NT2/D1 (cell line): ENCODE results near the gene KRTAP5-10.
"Not testable (repeated sequence)": the region's sequence is repeated elsewhere in the genome, so short reads cannot be mapped to it uniquely, and the experiment has no call there.

ENCODE experiments used
- DNase-seq: peaks from one replicate; pipeline ENCODE4 v3.0.0-alpha.2; 2011; ENCODE audit warnings: low read depth, low spot score
- H3K27me3 ChIP-seq: 2 replicates; pipeline ENCODE4 v1.6.0; 2011; ENCODE audit warnings: mild to moderate bottlenecking; ENCODE audit not compliant: insufficient read length, insufficient read depth
- H3K36me3 ChIP-seq: 2 replicates; pipeline ENCODE4 v1.6.1; 2011; ENCODE audit warnings: mild to moderate bottlenecking, low read length, mixed read lengths; ENCODE audit not compliant: insufficient read depth, insufficient read length
- H3K4me1 ChIP-seq: 2 replicates; pipeline ENCODE4 v1.5.1; 2011; ENCODE audit not compliant: insufficient read depth, insufficient read length
- H3K4me3 ChIP-seq: 2 replicates; pipeline ENCODE4 v1.5.1; 2011; ENCODE audit warnings: low read depth; ENCODE audit not compliant: insufficient read length
- H3K9ac ChIP-seq: 2 replicates; pipeline ENCODE4 v1.6.0; 2011; ENCODE audit warnings: low read depth; ENCODE audit not compliant: insufficient read length
- H3K9me3 ChIP-seq: 2 replicates; pipeline ENCODE4 v1.5.1; 2011; ENCODE audit warnings: mild to moderate bottlenecking, low read length; ENCODE audit not compliant: insufficient read depth
- SUZ12 ChIP-seq: IDR thresholded peaks from 2 replicates; pipeline ENCODE4 v1.6.1; 2011; ENCODE audit not compliant: insufficient read length, insufficient read depth; ENCODE audit errors: extremely low read depth
- YY1 ChIP-seq: IDR thresholded peaks from 2 replicates; pipeline ENCODE4 v1.6.1; 2011; ENCODE audit not compliant: insufficient read length, insufficient read depth
- ZNF274 ChIP-seq: IDR thresholded peaks from 2 replicates; pipeline ENCODE4 v1.6.1; 2011; ENCODE audit warnings: mild to moderate bottlenecking, low read depth, low read length

The KRTAP5-10 gene, protein sequence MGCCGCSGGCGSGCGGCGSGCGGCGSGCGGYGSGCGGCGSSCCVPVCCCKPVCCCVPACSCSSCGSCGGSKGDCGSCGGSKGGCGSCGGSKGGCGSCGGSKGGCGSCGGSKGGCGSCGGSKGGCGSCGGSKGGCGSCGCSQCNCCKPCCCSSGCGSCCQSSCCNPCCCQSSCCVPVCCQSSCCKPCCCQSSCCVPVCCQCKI

DNA sequence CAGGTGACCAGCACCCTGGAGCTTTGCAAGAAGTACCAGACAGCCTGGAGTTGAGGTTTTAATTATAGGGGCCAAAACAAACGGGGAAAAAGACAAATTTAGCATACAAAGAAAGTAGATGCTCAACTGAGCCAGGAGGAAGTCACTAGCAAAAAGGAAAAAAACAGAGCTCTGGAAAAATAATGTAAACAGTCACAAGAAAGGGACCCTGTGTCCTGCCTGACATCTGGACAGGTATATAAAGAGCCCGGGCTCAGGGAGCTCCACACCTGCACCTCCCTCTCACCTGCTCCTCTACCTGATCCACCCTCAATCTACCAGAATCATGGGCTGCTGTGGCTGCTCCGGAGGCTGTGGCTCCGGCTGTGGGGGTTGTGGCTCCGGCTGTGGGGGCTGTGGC lies at the start of gene KRTAP5-10:
Gene KRTAP5-10, plus strand, starts transcription at position 301 of the 400 bp plus-strand sequence. Its CDS starts 25 bp downstream, at position 326.
- Histone ChIP-seq H3K9me3 (no peaks in the 10 kb centered on the region), H3K27me3 (no peaks in the 10 kb centered on the region), H3K4me1 (no peaks in the 10 kb centered on the region), H3K4me3 (no peak within 1 kb of the TSS), H3K9ac (no peak within 1 kb of the TSS), H3K36me3 (no peaks in the 10 kb centered on the region)
- TF ChIP-seq SUZ12 = no peak
- TF ChIP-seq YY1 = no peak
- TF ChIP-seq ZNF274 = no peak
- no peak for DNase-seq

DNA sequence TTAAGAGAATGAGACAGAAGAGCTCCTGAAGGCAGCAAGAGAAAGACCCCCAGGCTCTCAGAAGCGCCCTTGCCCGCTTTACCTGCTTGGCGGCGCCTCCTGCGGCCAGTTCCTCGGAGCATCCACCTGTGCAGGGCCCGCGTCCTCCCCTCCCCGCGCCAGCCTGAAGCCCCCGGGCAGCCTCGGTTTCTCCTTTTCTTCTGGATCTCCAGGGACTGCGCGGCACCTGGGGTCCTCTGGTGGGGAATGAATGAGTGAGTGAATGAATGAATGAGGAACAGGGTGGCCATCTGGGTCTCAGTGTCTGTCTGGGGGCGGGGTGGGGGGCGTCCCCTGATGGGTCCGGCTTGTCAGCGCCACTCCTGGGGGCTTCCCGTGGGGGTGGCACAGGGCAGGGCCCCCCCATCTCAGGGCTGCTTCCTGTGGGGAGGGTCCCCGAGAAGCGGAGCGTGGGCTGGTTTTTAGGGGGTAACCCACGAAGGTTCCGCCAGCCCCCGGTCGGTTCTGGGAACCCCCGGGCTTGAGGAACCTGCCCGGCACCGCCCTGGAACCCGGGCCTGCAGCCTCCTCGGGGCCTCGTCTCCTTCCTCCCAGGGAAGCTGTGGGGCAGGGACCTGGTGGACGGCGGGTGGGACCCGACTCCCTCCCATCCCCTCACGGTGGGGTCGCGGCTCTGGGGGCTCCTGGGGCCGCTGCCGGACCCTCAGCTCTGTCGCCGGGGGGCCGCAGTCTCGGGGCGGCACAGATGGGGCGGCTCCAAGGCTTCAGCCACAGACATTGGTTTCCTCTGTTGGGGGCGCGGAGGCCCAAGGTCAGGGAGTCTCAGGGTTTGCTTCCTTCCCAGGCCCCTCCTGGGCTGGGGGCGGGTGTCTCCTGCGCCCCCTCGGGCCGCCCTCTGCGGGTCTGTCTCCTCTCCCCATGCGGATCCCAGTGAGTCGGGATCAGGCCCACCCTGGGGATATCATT lies 46.6 kb upstream of the KRTAP5-10 start:
- Histone ChIP-seq H3K36me3 (no peaks in the 10 kb centered on the region), H3K27me3 (no peaks in the 10 kb centered on the region), H3K9me3 (no peaks in the 10 kb centered on the region), H3K4me3 (no peak overlapping the region), H3K9ac (no peak overlapping the region), H3K4me1 (no peaks in the 10 kb centered on the region)
- DNase-seq = no peak
- TF ChIP-seq SUZ12 = no peak
- TF ChIP-seq YY1 = no peak
- no peak for TF ChIP-seq ZNF274

DNA sequence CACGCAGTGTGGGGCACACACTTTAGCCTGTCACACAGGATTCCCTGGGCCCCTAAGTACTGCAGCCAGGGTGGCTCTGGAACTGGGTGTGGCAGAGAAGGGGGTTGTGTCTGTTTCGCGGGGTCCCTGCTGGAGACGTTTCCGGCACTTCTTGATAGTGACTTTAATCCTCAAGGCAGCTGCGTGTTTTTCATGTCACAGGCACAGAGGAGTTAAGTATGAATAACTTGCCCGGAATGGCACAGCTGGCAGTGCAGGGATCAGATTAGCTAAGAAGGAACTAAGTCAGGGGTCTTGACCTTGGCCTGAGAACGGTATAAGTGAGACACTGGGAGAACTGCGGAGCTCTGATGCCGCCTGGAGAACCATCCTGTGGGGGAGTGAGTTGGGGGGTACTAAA lies 45.8 kb upstream of the KRTAP5-10 start:
- Histone ChIP-seq H3K36me3 (no peaks in the 10 kb centered on the region), H3K4me1 (no peaks in the 10 kb centered on the region), H3K4me3 (no peak overlapping the region), H3K9me3 (no peaks in the 10 kb centered on the region), H3K9ac (no peak overlapping the region), H3K27me3 (no peaks in the 10 kb centered on the region)
- no peak for TF ChIP-seq YY1
- no peak for TF ChIP-seq ZNF274
- no peak for TF ChIP-seq SUZ12
- no peak for DNase-seq

DNA sequence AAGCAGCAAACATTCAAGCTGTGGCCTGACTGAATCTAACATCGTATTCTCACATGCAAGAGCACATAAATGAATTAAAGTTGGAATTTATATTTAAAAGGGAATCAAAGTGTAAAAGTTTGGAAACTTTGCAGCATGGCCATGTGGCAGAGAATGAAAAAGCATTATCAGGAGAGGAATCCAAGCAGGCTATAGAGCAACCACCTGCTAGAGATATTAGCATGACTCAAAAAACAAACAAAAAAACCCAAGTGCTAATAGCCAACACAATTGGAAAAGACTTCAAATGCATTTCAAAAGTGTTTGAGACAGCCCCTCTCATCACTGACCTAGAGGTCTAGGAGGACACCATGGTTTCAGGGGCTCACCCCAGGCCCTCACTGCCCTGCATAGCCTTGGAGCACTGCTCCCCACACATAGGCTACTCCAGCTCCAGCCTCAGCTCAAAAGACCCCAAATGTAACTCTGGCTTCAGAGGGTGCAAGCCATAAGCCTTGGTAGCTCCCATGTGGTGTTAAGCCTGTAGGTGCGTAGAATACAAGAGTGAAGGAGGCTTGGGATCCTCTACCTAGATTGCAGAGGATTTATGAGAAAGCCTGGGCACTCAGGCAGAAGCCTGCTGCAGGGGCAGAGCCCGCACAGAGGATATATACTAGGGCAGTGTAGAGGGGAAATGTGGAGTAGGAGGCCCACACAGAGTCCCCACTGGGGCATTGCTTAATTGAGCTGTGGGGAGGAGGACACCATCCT lies 40.0 kb upstream of the KRTAP5-10 start:
- H3K4me3 ChIP-seq = no peak overlapping the region
- no peak overlapping the region for H3K9ac ChIP-seq
- no peaks in the 10 kb centered on the region for H3K27me3 ChIP-seq
- no peaks in the 10 kb centered on the region for H3K36me3 ChIP-seq
- DNase-seq = no peak
- TF ChIP-seq SUZ12 (no peak), YY1 (no peak), ZNF274 (no peak)
- peaks cover 2% of the 10 kb centered on the region for H3K4me1 ChIP-seq
- no peaks in the 10 kb centered on the region for H3K9me3 ChIP-seq

DNA sequence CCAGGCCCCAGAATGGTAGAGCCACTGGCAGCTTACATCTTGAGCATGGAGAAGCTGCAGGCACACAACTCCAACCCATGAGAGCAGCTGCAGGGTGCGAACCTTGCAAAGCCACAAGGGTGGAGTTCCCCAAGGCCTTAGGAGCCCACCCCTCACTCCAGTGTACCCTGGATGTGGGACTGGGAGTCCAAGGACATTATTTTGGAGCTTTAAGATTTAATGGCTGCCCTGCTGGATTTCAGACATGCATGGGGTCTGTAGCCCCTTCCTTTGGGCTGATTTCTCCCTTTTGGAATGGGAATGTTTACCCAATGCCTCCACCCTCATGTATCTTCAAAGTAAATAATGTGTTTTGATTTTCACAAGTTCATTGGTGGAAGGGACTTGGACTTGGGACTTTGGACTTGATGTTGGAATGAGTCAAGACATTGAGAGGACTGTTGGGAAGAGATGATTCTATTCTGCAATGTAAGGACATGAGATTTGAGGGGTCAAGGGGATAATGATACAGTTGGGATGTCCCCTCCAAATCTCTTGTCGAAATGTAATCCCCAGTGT lies 39.3 kb upstream of the KRTAP5-10 start:
- no peak for DNase-seq
- H3K4me3 ChIP-seq = no peak overlapping the region
- H3K9ac ChIP-seq = no peak overlapping the region
- no peaks in the 10 kb centered on the region for H3K9me3 ChIP-seq
- TF ChIP-seq ZNF274 = no peak
- no peak for TF ChIP-seq YY1
- TF ChIP-seq SUZ12 = no peak
- H3K36me3 ChIP-seq = no peaks in the 10 kb centered on the region
- peaks cover 2% of the 10 kb centered on the region for H3K4me1 ChIP-seq
- H3K27me3 ChIP-seq = no peaks in the 10 kb centered on the region

DNA sequence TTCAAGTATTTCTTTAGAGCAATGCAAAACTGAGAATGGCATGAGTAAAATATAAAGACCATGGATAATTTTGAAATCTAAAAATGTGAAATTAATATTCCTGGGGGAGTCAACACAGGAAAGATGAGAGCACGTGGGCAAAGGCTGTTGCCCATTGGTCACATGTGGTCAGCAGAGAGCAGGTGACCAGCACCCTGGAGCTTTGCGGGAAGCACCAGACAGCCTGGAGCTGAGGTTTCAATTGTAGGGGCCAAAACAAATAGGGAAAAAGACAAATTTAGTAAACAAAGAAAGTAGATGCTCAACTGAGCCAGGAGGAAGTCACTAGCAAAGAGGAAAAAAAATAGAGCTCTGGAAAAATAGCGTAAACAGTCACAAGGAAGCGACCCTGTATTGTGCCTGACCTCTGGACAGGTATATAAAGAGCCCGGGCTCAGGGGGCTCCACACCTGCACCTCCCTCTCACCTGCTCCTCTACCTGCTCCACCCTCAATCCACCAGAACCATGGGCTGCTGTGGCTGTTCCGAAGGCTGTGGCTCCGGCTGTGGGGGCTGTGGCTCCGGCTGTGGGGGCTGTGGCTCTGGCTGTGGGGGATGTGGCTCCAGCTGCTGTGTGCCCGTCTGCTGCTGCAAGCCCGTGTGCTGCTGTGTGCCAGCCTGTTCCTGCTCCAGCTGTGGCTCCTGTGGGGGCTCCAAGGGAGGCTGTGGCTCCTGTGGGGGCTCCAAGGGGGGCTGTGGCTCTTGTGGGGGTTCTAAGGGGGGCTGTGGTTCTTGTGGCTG lies 38.4 kb upstream of the KRTAP5-10 start, which contains the start of gene KRTAP5-7:
Gene KRTAP5-7, plus strand, starts transcription at position 472 of the 780 bp plus-strand sequence. Its CDS starts 34 bp downstream, at position 506.
- H3K27me3 ChIP-seq, H3K36me3 ChIP-seq, H3K9me3 ChIP-seq, H3K4me1 ChIP-seq, H3K4me3 ChIP-seq, DNase-seq, H3K9ac ChIP-seq: not testable (repeated sequence)
